Upper lobe of left lung (tissue), 4 donors: ENCODE data around the gene APOB.

Experiments used
- EP300 ChIP-seq, 4 donors: sonication (generic); formaldehyde crosslinking; IDR thresholded peaks; one replicate each; pipeline ENCODE4 v1.5.1; 2017; ENCODE audit warnings: antibody characterized with exemption in 4 of 4, control low read depth in 2 of 4
- POLR2A ChIP-seq, 4 donors: fragments of 450-650 bp; IDR thresholded peaks; one replicate each; pipeline ENCODE4 v1.5.1; 2016 to 2017; ENCODE audit warnings: antibody characterized with exemption in 4 of 4, mild to moderate bottlenecking in 2 of 4
- TF ChIP-seq, protein P1 (sequence below), 6 experiments: fragments of 450-650 bp in 4 of 6; fragments of 200-600 bp in 2 of 6; sonication (generic) in 2 of 6; IDR thresholded peaks; one replicate each; pipeline ENCODE4 v1.5.1; 2016 to 2019; ENCODE audit warnings: antibody characterized with exemption in 6 of 6

GRCh38 chr2:20953146-20953824 is 90.6 kb downstream of the APOB start:
- TF ChIP-seq, protein P1, sequence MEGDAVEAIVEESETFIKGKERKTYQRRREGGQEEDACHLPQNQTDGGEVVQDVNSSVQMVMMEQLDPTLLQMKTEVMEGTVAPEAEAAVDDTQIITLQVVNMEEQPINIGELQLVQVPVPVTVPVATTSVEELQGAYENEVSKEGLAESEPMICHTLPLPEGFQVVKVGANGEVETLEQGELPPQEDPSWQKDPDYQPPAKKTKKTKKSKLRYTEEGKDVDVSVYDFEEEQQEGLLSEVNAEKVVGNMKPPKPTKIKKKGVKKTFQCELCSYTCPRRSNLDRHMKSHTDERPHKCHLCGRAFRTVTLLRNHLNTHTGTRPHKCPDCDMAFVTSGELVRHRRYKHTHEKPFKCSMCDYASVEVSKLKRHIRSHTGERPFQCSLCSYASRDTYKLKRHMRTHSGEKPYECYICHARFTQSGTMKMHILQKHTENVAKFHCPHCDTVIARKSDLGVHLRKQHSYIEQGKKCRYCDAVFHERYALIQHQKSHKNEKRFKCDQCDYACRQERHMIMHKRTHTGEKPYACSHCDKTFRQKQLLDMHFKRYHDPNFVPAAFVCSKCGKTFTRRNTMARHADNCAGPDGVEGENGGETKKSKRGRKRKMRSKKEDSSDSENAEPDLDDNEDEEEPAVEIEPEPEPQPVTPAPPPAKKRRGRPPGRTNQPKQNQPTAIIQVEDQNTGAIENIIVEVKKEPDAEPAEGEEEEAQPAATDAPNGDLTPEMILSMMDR (IDR thresholded peaks at IDR 0.05), result no peak
- no peak for TF ChIP-seq EP300 (IDR thresholded peaks at IDR 0.05)
- no peak for TF ChIP-seq POLR2A (IDR thresholded peaks at IDR 0.05)
